ENCODE results near the gene MVP.

- TF ChIP-seq CTCF (IDR thresholded peaks at IDR 0.05) (no peak), POLR2A (IDR thresholded peaks at IDR 0.05) (no peak)
Measured at GRCh38 chr16:29852654-29853053, 32.4 kb downstream of the MVP start.
